Stimulated activated CD4-positive, alpha-beta T cell treated with anti-CD3 and anti-CD28 coated beads, Interleukin-2, amount 100 ng/mL, for 4 hours (primary cell): ENCODE results near the gene TARDBP.
"Not testable (repeated sequence)": the region's sequence is repeated elsewhere in the genome, so short reads cannot be mapped to it uniquely, and the experiment has no call there.

Source experiments
- DNase-seq: peaks from one replicate; pipeline ENCODE4 v3.0.0-alpha.2; 2020; ENCODE audit warnings: low read depth

The TARDBP gene

GRCh38 chr1:11059968-11060830 is 47.7 kb downstream of the TARDBP start, which contains the start of gene SRM:
Gene SRM (minus strand): TSS chr1:11060018. CDS start chr1:11059943, 75 bp downstream.
- peak; percentile 88 for DNase-seq

- no peak for DNase-seq
Measured at GRCh38 chr1:11061652-11062365, 49.4 kb downstream of the TARDBP start.

GRCh38 chr1:11062965-11063401 is 50.5 kb downstream of the TARDBP start:
- DNase-seq = no peak

DNA sequence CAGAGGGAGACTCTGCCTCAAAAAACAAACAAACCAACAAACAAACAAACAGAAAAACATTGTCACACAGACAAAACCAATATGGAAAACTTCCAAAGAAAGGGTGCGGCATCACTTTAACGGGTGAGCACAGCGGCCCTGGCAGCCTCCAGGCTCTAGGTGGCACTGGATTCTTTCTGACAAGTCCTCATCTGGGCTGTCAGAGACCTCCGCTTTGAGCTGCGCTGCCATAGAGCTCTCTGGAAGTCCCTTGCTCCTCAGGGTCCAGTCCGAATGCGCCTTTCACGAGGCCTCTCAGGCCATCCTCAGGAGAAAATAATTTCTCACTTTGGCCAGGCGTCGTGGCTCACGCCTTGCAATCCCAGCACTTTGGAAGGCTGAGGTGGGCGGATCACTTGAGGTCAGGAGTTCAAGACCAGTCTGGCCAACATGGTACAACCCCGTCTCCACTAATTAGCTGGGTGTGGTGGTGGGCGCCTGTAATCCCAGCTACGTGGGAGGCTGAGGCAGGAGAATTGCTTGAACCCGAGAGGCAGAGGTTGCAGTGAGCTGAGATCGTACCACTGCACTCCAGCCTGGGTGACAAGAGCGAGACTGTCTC is 51.6 kb downstream of the TARDBP start:
- DNase-seq = not testable (repeated sequence)

DNA sequence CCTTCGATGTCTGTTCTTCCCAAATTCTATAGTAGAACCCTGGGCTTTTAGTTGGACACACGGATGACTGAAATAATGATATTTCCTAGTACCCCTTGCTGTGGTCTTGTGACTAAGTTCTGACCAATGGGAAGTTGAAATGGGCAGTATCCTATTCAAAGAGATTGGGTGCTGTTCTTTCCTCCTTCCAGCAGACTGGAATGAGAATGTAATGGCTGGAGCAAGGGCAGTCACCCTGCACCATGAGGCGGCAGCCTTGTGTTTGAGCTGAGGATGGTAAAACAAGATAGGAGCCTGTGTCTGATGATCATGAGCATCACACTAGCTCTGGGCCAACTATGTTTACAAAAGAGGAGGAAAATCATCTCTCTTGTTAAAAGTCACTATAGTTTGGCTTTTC is 52.5 kb downstream of the TARDBP start:
- no peak for DNase-seq

- DNase-seq = no peak
Measured at GRCh38 chr1:11065796-11066195, 53.3 kb downstream of the TARDBP start.

DNA sequence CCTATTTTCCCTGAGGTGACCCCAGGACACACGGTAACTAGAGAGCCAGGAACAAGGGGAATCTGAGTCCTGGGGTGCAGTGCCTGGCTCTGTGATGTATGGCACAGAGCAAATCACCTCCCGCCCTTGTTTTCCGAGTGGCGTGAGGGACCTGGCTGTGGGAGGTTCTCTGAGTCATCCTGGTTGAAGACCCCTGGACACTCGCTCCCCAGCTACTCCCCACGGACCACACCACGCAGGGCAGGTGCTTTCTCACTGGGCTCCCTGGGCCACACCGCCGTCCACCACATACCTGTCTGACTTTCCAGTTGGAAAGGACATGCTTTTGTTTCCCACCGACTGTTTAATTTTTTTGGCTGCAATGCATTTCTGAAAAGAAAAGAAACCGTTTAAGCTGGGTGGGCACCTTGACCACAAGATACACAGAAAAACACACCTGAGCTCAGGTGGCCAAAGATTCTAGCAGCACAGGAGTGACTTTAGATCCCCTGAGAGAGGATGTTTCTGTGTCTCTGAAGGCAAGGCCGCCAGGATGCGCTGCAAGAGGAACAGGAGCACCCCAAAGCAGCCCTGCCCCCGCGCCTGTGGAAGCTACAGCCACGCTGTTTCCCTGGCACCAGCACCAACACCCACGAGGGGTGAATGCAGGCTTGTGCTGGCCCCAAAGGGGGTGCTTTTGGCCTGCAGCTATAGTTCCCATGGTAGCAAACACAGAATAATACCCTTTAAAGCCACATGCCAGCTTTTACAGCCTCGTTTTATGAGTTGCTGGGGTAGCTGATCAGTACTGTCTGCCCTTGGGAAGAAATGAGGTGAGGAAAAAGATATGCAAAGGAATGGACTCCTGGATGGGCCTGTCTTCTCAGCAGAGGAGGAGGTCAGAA is 55.5 kb downstream of the TARDBP start:
- DNase-seq = no peak

GRCh38 chr1:11068600-11069473 is 56.4 kb downstream of the TARDBP start:
- DNase-seq = no peak

GRCh38 chr1:11070876-11071275 is 58.4 kb downstream of the TARDBP start:
- no peak for DNase-seq

GRCh38 chr1:11071463-11072215 is 59.2 kb downstream of the TARDBP start:
- no peak for DNase-seq

DNA sequence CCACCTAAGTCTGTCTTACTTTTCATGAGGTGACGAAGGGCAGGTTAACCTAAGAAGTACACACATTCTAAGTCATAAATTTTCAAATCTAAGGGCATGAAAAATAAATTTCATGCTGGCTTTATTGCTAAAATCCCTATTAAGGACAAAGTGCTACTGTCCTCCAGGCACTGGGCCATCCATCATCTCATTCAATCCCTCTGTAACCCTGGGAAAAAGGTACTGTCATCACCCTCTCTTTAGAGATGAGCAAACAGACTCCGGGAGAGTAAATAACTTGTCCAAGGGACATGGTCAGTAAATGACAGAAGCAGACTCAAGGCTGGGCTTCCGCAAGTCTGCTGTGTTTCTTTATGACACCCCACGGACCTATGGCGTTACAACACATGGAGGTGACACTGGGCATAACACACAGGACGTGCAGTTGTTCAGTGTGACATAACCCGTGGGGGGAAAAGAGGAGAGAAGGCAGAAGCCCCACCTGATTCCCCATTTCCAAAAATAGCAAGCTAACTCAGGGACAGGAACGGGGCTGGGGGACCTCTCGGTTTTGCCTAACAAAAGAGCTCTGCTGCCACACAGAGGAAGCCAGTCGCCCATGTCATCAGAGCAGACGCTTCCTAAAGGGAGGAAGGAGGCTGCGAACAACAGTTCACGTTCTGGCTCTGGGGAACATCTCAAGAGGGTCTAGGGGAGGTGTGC is 59.9 kb downstream of the TARDBP start:
- no peak for DNase-seq

DNA sequence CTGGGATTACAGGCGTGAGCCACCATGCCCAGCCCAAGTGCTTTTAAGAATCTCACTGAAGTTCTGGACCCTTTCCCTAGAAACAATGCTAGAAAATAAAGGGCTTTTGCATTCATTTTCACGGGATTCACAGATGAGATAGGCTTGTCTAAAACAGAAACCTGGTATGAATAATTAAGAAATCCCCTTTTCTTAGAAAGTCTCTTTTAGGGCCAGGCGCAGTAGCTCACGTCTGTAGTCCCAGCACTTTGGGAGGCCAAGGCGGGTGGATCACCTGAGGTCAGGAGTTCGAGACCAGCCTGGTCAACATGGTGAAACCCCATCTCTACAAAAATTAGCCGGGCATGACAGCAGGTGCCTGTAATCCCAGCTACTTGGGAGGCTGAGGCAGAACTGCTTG is 60.9 kb downstream of the TARDBP start:
- DNase-seq = not testable (repeated sequence)
